Tibial artery (tissue), 4 donors: ENCODE data around the gene AP3B2.

ENCODE experiments used
- DNase-seq, 2 donors: peaks; one replicate each; pipeline ENCODE4 v3.0.0-alpha.2; 2019
- H3K27ac ChIP-seq, 2 donors: fragments of 200-600 bp; sonication (generic) in 1 of 2; 1 replicate in 1 of 2; 2 replicates in 1 of 2; pipeline ENCODE4 v1.5.1; 2018 to 2019; ENCODE audit warnings: mild to moderate bottlenecking in 1 of 2
- H3K27me3 ChIP-seq, 2 donors: fragments of 200-600 bp; sonication (generic) in 1 of 2; one replicate each; pipeline versions ENCODE4 v1.5.1 to v1.6.0; 2016 to 2019
- H3K36me3 ChIP-seq, 3 donors: fragments of 200-600 bp; sonication (generic) in 2 of 3; one replicate each; pipeline ENCODE4 v1.5.1; 2016 to 2019; ENCODE audit warnings: mild to moderate bottlenecking in 2 of 3
- H3K4me1 ChIP-seq, 4 donors: fragments of 200-600 bp; sonication (generic) in 2 of 4; 1 replicate in 3 of 4; 2 replicates in 1 of 4; pipeline ENCODE4 v1.5.1; 2016 to 2019
- H3K4me3 ChIP-seq, 2 donors: fragments of 200-600 bp; sonication (generic) in 1 of 2; 1 replicate in 1 of 2; 2 replicates in 1 of 2; pipeline ENCODE4 v1.5.1; 2018 to 2019; ENCODE audit warnings: mild to moderate bottlenecking in 2 of 2
- H3K9me3 ChIP-seq, 3 donors: fragments of 200-600 bp; sonication (generic) in 1 of 3; one replicate each; pipeline ENCODE4 v1.5.1; 2016 to 2019
- CTCF ChIP-seq, 2 experiments: fragments of 200-600 bp in 1 of 2; fragments of 450-650 bp in 1 of 2; IDR thresholded peaks; one replicate each; pipeline ENCODE4 v1.5.1; 2017 to 2019; ENCODE audit warnings: antibody characterized with exemption in 2 of 2, mild to moderate bottlenecking in 1 of 2, moderate library complexity in 1 of 2
- intact Hi-C: fragments of 100-400 bp; cut with DNase I; formaldehyde crosslinking; loops from one replicate; pipeline ENCODE4 v1.15.0; 2023; ENCODE audit warnings: low total_unique reads

Gene AP3B2

GRCh38 chr15:82743810-82744209 is 34.1 kb upstream of the AP3B2 start:
- H3K4me3 ChIP-seq: no peak overlapping the region
- no peaks in the 10 kb centered on the region for H3K4me1 ChIP-seq
- DNase-seq: no peak
- TF ChIP-seq CTCF (IDR thresholded peaks at IDR 0.05): no peak
- no peaks in the 10 kb centered on the region for H3K9me3 ChIP-seq
- H3K27me3 ChIP-seq: no peaks in the 10 kb centered on the region
- H3K27ac ChIP-seq: no peak overlapping the region
- intact Hi-C loops: no loop called here
- no peaks in the 10 kb centered on the region for H3K36me3 ChIP-seq

GRCh38 chr15:82742134-82742533 is 32.5 kb upstream of the AP3B2 start:
- no peak overlapping the region for H3K27ac ChIP-seq
- H3K4me1 ChIP-seq: no peaks in the 10 kb centered on the region
- TF ChIP-seq CTCF (IDR thresholded peaks at IDR 0.05): no peak
- no peak overlapping the region for H3K4me3 ChIP-seq
- H3K36me3 ChIP-seq: peaks cover 0 to 3% (median 0%) of the 10 kb centered on the region in 3 donors
- no peak for DNase-seq
- intact Hi-C loops: no loop called here
- no peaks in the 10 kb centered on the region for H3K9me3 ChIP-seq
- H3K27me3 ChIP-seq: no peaks in the 10 kb centered on the region

- no peak for TF ChIP-seq CTCF (IDR thresholded peaks at IDR 0.05)
- Histone ChIP-seq H3K9me3 (no peaks in the 10 kb centered on the region), H3K4me3 (no peak overlapping the region), H3K36me3 (peaks cover 0 to 3% (median 0%) of the 10 kb centered on the region in 3 donors), H3K27me3 (no peaks in the 10 kb centered on the region), H3K4me1 (no peaks in the 10 kb centered on the region), H3K27ac (no peak overlapping the region)
- DNase-seq: no peak
- intact Hi-C loops: no loop called here
Measured at GRCh38 chr15:82739086-82739485, 29.4 kb upstream of the AP3B2 start.

- Histone ChIP-seq H3K9me3 (no peaks in the 10 kb centered on the region), H3K4me1 (no peaks in the 10 kb centered on the region), H3K4me3 (no peak overlapping the region), H3K27me3 (no peaks in the 10 kb centered on the region), H3K36me3 (peaks cover 0 to 3% (median 0%) of the 10 kb centered on the region in 3 donors), H3K27ac (no peak overlapping the region)
- TF ChIP-seq CTCF (IDR thresholded peaks at IDR 0.05): no peak
- DNase-seq: no peak
- intact Hi-C loops: no loop called here
Measured at GRCh38 chr15:82737975-82738374, 28.3 kb upstream of the AP3B2 start.

GRCh38 chr15:82731527-82731926 is 21.9 kb upstream of the AP3B2 start:
- H3K36me3 ChIP-seq: no peaks in the 10 kb centered on the region
- DNase-seq: no peak
- H3K4me3 ChIP-seq: no peak overlapping the region
- H3K4me1 ChIP-seq: no peaks in the 10 kb centered on the region
- no peaks in the 10 kb centered on the region for H3K27me3 ChIP-seq
- H3K9me3 ChIP-seq: no peaks in the 10 kb centered on the region
- no peak overlapping the region for H3K27ac ChIP-seq
- intact Hi-C loops: no loop called here
- TF ChIP-seq CTCF (IDR thresholded peaks at IDR 0.05): no peak

GRCh38 chr15:82730022-82730530 is 20.4 kb upstream of the AP3B2 start:
- H3K4me1 ChIP-seq: no peaks in the 10 kb centered on the region
- intact Hi-C loops: no loop called here
- no peak overlapping the region for H3K4me3 ChIP-seq
- H3K27me3 ChIP-seq: no peaks in the 10 kb centered on the region
- no peak overlapping the region for H3K27ac ChIP-seq
- no peaks in the 10 kb centered on the region for H3K9me3 ChIP-seq
- no peak for TF ChIP-seq CTCF (IDR thresholded peaks at IDR 0.05)
- no peaks in the 10 kb centered on the region for H3K36me3 ChIP-seq
- DNase-seq: no peak
